ENCODE data around the gene H2BK1. TPM values are rescaled to one million over a fixed set of nuclear protein-coding genes. Genes with fewer than 3 reads are reported as not detected.

H2BK1 gene
- total and polyA plus RNA-seq, 8 donors, result not detected

- no peaks in the 10 kb centered on the region for H3K27me3 ChIP-seq
- H3K4me1 ChIP-seq, result peaks cover 17 to 27% (median 19%) of the 10 kb centered on the region in 3 donors
- DNase-seq (peak in 1 of 6 donors; percentile 61), FAIRE-seq (no peak), ATAC-seq (no peak)
- H3K27ac ChIP-seq, result peak overlapping the region; percentile 59 to 74 (median 70)
- H3K4me3 ChIP-seq, result peak overlapping the region; percentile 2 to 49 (median 32)
- WGBS, 2 donors, result 3 to 4% methylated on average over 16 to 19 of the region's 19 CpGs
- no peaks in the 10 kb centered on the region for H3K9me3 ChIP-seq
- TF ChIP-seq CTCF (IDR thresholded peaks at IDR 0.05), result no peak
- intact Hi-C loops (cut with DNase I), result no loop called here
- no peaks in the 10 kb centered on the region for H3K36me3 ChIP-seq
Observed at GRCh38 chr7:151251328-151251688, 41.0 kb upstream of the H2BK1 start.

DNA sequence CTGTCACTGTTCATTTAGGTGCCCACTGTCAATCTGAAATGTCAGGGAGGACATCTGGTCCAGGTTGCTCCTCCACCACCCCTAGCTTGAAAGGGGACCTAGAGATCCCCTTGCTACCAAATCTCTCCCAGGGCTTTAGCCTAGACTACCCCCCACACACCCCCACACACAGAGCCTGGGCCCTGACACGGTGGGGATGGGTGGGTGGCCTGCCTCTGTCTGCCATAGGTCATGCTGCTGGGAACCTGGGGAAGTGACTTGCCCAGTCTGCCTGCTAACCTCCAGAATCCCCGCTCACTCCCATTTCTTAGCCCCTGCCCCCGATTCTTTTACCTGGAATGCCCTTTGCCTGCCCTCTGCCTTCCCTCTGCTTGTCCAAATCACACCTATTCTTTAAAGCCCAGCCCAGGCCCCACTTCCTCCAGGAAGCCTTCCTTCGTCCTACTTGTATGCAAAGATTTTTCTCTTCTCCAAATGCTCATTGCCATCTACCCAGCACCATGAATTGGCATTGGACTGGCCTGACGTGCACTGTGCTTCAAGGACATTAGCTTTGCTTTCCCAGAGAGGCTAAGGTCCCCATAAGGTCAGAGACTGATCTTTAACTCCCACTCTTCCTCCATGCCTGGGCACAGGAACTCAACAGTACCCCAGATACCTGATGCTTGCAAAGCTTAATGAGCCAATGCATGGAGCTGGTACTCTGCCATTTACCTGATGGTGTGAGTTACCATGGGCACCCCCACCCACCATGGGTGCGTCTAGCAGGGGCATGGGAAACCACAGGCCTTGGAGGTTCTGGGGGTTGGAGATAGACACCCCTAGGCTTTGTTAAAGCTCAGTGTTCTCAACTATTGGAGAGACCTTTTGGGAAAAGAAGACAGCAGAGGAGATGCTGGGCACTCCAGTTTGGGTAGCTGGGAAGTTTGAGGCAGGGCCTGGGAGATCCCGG lies 40.2 kb upstream of the H2BK1 start:
- H3K9me3 ChIP-seq, result no peaks in the 10 kb centered on the region
- H3K4me1 ChIP-seq, result peaks cover 20 to 27% (median 21%) of the 10 kb centered on the region in 3 donors
- 62 to 64% methylated on average over 7 of the region's 7 CpGs for WGBS, 2 donors
- no peaks in the 10 kb centered on the region for H3K27me3 ChIP-seq
- intact Hi-C loops (cut with DNase I), result no loop called here
- TF ChIP-seq CTCF (IDR thresholded peaks at IDR 0.05), result no peak
- no peak overlapping the region for H3K4me3 ChIP-seq
- H3K36me3 ChIP-seq, result no peaks in the 10 kb centered on the region
- FAIRE-seq (no peak), DNase-seq (peak in 2 of 6 donors; percentile 23 to 55), ATAC-seq (no peak)
- peak overlapping the region; percentile 80 to 88 (median 82) for H3K27ac ChIP-seq

DNA sequence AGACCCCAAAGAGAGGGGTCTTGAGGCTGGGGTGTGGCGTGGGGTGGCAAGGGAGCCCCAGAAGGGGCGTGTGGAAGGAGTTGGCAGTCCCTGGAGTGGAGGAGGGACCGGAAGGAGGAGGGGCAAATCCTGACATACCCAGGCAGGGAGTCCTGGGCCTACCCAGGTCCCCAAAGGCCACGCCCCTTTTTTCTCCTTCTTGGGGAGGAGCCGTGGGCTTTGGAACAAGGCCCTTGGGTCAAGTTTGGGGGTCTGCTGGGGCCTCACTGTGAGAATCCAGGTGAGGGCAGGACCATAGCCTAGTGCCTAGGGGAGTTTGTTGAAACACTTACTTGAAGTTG lies 39.4 kb upstream of the H2BK1 start:
- 12 to 21% methylated on average over 2 to 5 of the region's 5 CpGs for WGBS, 2 donors
- ATAC-seq (peak; percentile 40 to 61 (median 52)), FAIRE-seq (no peak), DNase-seq (peak in 5 of 6 donors; percentile 62 to 80 (median 74))
- intact Hi-C loops (cut with DNase I), result loop anchor here in 1 of 3 donors (10.0 kb wide), 1 partner anchor 55 kb away; no protein-coding TSS in a partner anchor
- Histone ChIP-seq H3K36me3 (no peaks in the 10 kb centered on the region), H3K4me1 (peaks cover 25 to 33% (median 28%) of the 10 kb centered on the region in 3 donors), H3K4me3 (peak overlapping the region in 2 of 4 donors; percentile 60 to 64), H3K27ac (peak overlapping the region; percentile 80 to 88 (median 82)), H3K9me3 (no peaks in the 10 kb centered on the region), H3K27me3 (no peaks in the 10 kb centered on the region)
- TF ChIP-seq CTCF (IDR thresholded peaks at IDR 0.05), result no peak

DNA sequence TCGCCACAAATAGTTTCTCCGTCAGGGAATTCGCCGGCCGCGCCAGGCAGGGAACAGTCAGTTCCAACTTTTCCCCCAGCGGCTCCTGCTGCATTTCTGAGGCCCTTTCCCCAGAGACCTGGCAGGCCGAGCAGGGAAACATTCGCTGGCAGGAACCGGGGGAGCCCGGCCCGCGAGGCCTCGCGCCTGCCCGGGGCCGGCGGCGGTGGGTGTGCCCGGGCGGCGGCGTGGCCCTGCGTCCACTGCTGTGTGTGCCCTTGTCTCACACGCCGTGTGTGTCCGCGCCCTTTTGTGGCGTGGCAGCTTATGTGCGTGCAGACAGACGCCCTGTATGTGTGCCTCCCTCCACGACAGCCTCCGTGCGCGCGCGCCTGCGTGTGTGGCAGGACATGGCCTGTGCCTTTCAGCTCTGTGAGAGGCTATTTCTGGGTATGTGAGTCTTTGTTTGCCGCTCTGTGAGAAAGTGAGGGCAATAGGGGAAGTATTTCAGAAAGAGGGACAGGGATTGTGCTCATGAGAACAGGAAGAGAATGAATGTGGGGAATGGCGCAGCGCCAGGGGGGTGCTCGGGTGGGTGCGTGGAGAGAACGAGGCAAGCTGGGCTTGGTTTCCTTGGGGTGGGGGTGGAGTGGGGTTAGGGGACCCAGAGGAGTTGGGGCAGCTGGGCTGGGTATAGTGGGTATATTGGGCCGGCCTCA lies 38.9 kb upstream of the H2BK1 start:
- FAIRE-seq (no peak), ATAC-seq (peak; percentile 22 to 44 (median 34)), DNase-seq (peak; percentile 54 to 84 (median 66))
- Histone ChIP-seq H3K36me3 (no peaks in the 10 kb centered on the region), H3K27ac (peak overlapping the region; percentile 80 to 88 (median 82)), H3K27me3 (no peaks in the 10 kb centered on the region), H3K4me3 (peak overlapping the region; percentile 23 to 64 (median 52)), H3K9me3 (no peaks in the 10 kb centered on the region), H3K4me1 (peaks cover 25 to 34% (median 30%) of the 10 kb centered on the region in 3 donors)
- intact Hi-C loops (cut with DNase I), result loop anchor here in 1 of 3 donors (10.0 kb wide), 1 partner anchor 56 kb away; no protein-coding TSS in a partner anchor
- TF ChIP-seq CTCF (IDR thresholded peaks at IDR 0.05), result no peak
- WGBS, 2 donors, result 4 to 5% methylated on average over 29 to 45 of the region's 45 CpGs

Measured in pancreas (tissue), 10 donors.